Thymus (tissue), 14 donors: Measurements from ENCODE around the gene RBBP7. TPM values are rescaled to one million over a fixed set of nuclear protein-coding genes. Genes with fewer than 3 reads are reported as not detected.

ENCODE experiments used
- DNase-seq, 9 donors: peaks; one replicate each; pipeline ENCODE4 v3.0.0-alpha.2; 2013; ENCODE audit warnings: low spot score in 9 of 9, low read depth in 6 of 9, missing footprints in 1 of 9
- H3K27ac ChIP-seq, 2 donors: one replicate each; pipeline ENCODE4 v1.5.1; 2013; ENCODE audit warnings: control low read depth in 1 of 2, low read depth in 1 of 2, low read length in 1 of 2, mild to moderate bottlenecking in 1 of 2, moderate library complexity in 1 of 2
- H3K27me3 ChIP-seq, 2 donors: one replicate each; pipeline ENCODE4 v1.5.1; 2013; ENCODE audit warnings: low read length in 1 of 2; ENCODE audit not compliant: control insufficient read depth in 2 of 2, insufficient read depth in 1 of 2
- H3K36me3 ChIP-seq, 2 donors: one replicate each; pipeline ENCODE4 v1.5.1; 2013; ENCODE audit warnings: low read length in 1 of 2, mild to moderate bottlenecking in 1 of 2, moderate library complexity in 1 of 2; ENCODE audit not compliant: control insufficient read depth in 2 of 2, insufficient read depth in 2 of 2
- H3K4me1 ChIP-seq, 2 donors: one replicate each; pipeline ENCODE4 v1.5.1; 2013; ENCODE audit warnings: low read length in 2 of 2; ENCODE audit not compliant: control insufficient read depth in 2 of 2, insufficient read depth in 2 of 2
- H3K4me3 ChIP-seq, 2 donors: one replicate each; pipeline ENCODE4 v1.5.1; 2013; ENCODE audit warnings: low read length in 2 of 2, control low read depth in 1 of 2, mild to moderate bottlenecking in 1 of 2
- H3K9me3 ChIP-seq, 2 donors: one replicate each; pipeline ENCODE4 v1.5.1; 2013; ENCODE audit warnings: low read length in 1 of 2, mild to moderate bottlenecking in 1 of 2; ENCODE audit not compliant: control insufficient read depth in 2 of 2, insufficient read depth in 1 of 2
- WGBS: extraction: QIAGEN DNeasy Blood & Tissue Kit; methylation state at CpG from one replicate; pipeline ENCODE4 v1.1.7; 2013; 5-methylcytosine and 5-hydroxymethylcytosine counted together
- long read RNA-seq, 10 donors: transcript quantifications; one replicate each; lab custom pipeline, GENCODE V29; 2026
- polyA plus RNA-seq: library from polyadenylated mRNA; stranded (reverse); fragments of 200-250 nt; gene quantifications from one replicate; pipeline ENCODE4 v1.2.3, GENCODE V29; 2013
- total RNA-seq: library from RNA; stranded (reverse); fragments of 120-200 nt; gene quantifications from one replicate; pipeline ENCODE4 v1.2.4, GENCODE V29; 2013
- donor health status: healthy.

RBBP7 gene
- total RNA-seq (130 TPM), polyA plus RNA-seq (167 TPM)
- long read RNA-seq, donor 1, transcript RBBP7-203 (12 exons, 2,333 nt) = major isoform, 7 of 7 reads
- long read RNA-seq, donor 1, partial matches to known transcripts = 0 of 7 reads
- long read RNA-seq, donor 1, other reads (novel, unspliced or antisense) = 0 of 7 reads
- long read RNA-seq, donor 2, transcript RBBP7-203 (12 exons, 2,333 nt) = major isoform, 63 of 123 reads
- long read RNA-seq, donor 2, partial matches to known transcripts = 54 of 123 reads
- long read RNA-seq, donor 2, other reads (novel, unspliced or antisense) = 0 of 123 reads
- long read RNA-seq, donor 3, transcript RBBP7-203 (12 exons, 2,333 nt) = major isoform, 69 of 105 reads
- long read RNA-seq, donor 3, partial matches to known transcripts = 27 of 105 reads
- long read RNA-seq, donor 3, other reads (novel, unspliced or antisense) = 0 of 105 reads
- long read RNA-seq, donor 4, transcript RBBP7-203 (12 exons, 2,333 nt) = major isoform, 15 of 22 reads
- long read RNA-seq, donor 4, partial matches to known transcripts = 5 of 22 reads
- long read RNA-seq, donor 4, other reads (novel, unspliced or antisense) = 0 of 22 reads
- long read RNA-seq, donor 5, transcript RBBP7-203 (12 exons, 2,333 nt) = major isoform, 50 of 73 reads
- long read RNA-seq, donor 5, partial matches to known transcripts = 17 of 73 reads
- long read RNA-seq, donor 5, other reads (novel, unspliced or antisense) = 0 of 73 reads
- long read RNA-seq, donor 6, transcript RBBP7-203 (12 exons, 2,333 nt) = major isoform, 35 of 88 reads
- long read RNA-seq, donor 6, transcript RBBP7-202 (12 exons, 2,036 nt) = minor isoform, 5 of 88 reads
- long read RNA-seq, donor 6, transcript RBBP7-201 (4 exons, 858 nt) = minor isoform, 5 of 88 reads
- long read RNA-seq, donor 6, partial matches to known transcripts = 43 of 88 reads
- long read RNA-seq, donor 6, other reads (novel, unspliced or antisense) = 0 of 88 reads
- long read RNA-seq, donor 7, transcript RBBP7-203 (12 exons, 2,333 nt) = major isoform, 50 of 59 reads
- long read RNA-seq, donor 7, partial matches to known transcripts = 6 of 59 reads
- long read RNA-seq, donor 7, other reads (novel, unspliced or antisense) = 0 of 59 reads
- long read RNA-seq, donor 8, transcript RBBP7-203 (12 exons, 2,333 nt) = major isoform, 10 of 11 reads
- long read RNA-seq, donor 8, partial matches to known transcripts = 0 of 11 reads
- long read RNA-seq, donor 8, other reads (novel, unspliced or antisense) = 0 of 11 reads
- long read RNA-seq, donor 9, transcript RBBP7-203 (12 exons, 2,333 nt) = major isoform, 27 of 35 reads
- long read RNA-seq, donor 9, partial matches to known transcripts = 7 of 35 reads
- long read RNA-seq, donor 9, other reads (novel, unspliced or antisense) = 0 of 35 reads
- long read RNA-seq, donor 10, transcript RBBP7-203 (12 exons, 2,333 nt) = major isoform, 34 of 36 reads
- long read RNA-seq, donor 10, partial matches to known transcripts = 0 of 36 reads
- long read RNA-seq, donor 10, other reads (novel, unspliced or antisense) = 0 of 36 reads

GRCh38 chrX:16870095-16870861 lies at the start of gene RBBP7:
Gene RBBP7, minus strand, starts transcription at chrX:16870362. Its CDS starts 309 bp downstream, at chrX:16870053.
- DNase-seq = peak; percentile 65 to 94 (median 81)
- WGBS = under 1% methylated on average over 84 of the region's 84 CpGs
- Histone ChIP-seq H3K27me3 (peaks cover 0 to 17% of the 10 kb centered on the region in 2 donors), H3K36me3 (peaks cover 0 to 7% of the 10 kb centered on the region in 2 donors), H3K4me3 (peak within 1 kb of the TSS; percentile 71 to 75), H3K9me3 (no peaks in the 10 kb centered on the region), H3K4me1 (peaks cover 6 to 12% of the 10 kb centered on the region in 2 donors), H3K27ac (peak within 1 kb of the TSS; percentile 96 to 97)

DNA sequence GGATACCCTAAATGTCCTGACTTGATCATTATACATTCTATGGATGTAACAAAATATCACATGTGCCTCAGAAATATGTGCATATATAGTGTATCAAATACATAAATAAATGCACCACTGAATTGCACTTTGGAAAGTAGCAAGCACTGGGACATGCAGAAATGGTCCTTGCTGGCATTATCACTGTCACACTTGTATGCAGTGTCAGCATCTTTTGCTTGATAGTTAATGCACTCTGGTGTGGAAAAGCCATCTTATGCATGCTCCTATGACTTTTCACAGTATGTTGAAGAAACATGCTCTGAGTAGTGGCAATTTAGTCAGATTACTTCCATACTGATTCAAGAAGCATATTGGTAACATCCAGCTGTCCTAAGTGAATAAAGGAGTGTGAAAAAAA lies 48.8 kb upstream of the RBBP7 start:
- DNase-seq = no peak
- Histone ChIP-seq H3K36me3 (no peaks in the 10 kb centered on the region), H3K9me3 (no peaks in the 10 kb centered on the region), H3K27ac (no peak overlapping the region), H3K27me3 (no peaks in the 10 kb centered on the region), H3K4me1 (no peaks in the 10 kb centered on the region), H3K4me3 (no peak overlapping the region)

DNA sequence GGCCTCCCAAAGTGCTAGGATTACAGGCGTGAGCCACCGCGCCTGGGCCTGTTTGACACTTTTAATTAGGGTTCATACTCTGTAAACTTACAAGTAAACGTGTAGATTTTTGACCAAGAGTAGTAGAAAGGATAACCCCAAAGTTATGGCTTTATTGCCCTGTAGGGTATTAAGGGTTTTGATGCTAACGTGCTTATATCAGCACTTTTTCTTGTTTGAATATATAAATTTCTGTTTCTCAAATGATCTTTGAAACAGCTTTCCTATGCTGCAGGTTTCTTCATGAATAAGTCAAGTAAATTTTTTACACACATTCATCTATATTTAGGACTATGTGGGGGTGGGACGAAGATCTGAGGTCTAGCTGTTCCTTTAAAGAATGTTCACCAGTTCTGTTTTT lies 47.0 kb upstream of the RBBP7 start:
- H3K4me3 ChIP-seq = no peak overlapping the region
- 97% methylated on average over 6 of the region's 6 CpGs for WGBS
- H3K27ac ChIP-seq = no peak overlapping the region
- H3K27me3 ChIP-seq = no peaks in the 10 kb centered on the region
- no peaks in the 10 kb centered on the region for H3K9me3 ChIP-seq
- H3K4me1 ChIP-seq = no peaks in the 10 kb centered on the region
- H3K36me3 ChIP-seq = no peaks in the 10 kb centered on the region
- no peak for DNase-seq

DNA sequence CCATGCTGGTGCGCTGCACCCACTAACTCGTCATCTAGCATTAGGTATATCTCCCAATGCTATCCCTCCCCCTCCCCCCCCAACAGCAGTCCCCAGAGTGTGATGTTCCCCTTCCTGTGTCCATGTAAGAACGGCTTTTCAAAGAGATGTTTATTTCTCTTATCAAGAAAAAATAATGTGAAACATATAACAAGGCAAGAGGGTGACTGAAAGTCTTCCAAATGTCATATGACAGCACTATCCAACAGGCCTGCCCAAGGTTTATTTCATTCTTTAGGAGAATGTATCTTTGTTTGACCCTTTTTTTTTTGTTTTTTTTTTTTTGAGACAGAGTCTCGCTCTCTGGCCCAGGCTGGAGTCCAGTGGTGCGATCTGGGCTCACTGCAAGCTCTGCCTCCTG lies 46.4 kb upstream of the RBBP7 start:
- Histone ChIP-seq H3K36me3 (no peaks in the 10 kb centered on the region), H3K27ac (no peak overlapping the region), H3K4me1 (no peaks in the 10 kb centered on the region), H3K4me3 (no peak overlapping the region), H3K27me3 (no peaks in the 10 kb centered on the region), H3K9me3 (no peaks in the 10 kb centered on the region)
- no peak for DNase-seq
- WGBS = 94% methylated on average over 4 of the region's 5 CpGs

DNA sequence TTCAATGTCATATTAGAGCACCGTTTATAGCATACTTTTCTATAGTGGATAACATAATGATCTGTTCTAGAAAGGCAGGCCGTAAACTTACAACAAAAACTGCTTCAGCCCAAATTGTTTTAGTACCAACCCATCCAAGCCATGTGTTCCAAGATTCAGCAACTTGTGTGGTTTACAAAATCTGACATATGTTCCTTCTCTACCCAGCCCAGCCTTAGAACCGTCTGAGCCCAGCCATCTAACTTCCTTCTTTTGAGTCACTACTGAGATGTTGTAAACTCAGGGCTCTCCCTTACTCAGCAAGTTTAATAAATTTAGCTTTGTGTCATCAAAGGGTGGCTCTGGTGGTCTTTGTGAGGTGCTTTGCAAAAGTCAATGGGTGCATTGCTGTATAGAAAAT lies 43.9 kb upstream of the RBBP7 start:
- Histone ChIP-seq H3K9me3 (no peaks in the 10 kb centered on the region), H3K27me3 (no peaks in the 10 kb centered on the region), H3K27ac (no peak overlapping the region), H3K36me3 (no peaks in the 10 kb centered on the region), H3K4me1 (no peaks in the 10 kb centered on the region), H3K4me3 (no peak overlapping the region)
- WGBS = 72% methylated on average over 3 of the region's 3 CpGs
- no peak for DNase-seq

DNA sequence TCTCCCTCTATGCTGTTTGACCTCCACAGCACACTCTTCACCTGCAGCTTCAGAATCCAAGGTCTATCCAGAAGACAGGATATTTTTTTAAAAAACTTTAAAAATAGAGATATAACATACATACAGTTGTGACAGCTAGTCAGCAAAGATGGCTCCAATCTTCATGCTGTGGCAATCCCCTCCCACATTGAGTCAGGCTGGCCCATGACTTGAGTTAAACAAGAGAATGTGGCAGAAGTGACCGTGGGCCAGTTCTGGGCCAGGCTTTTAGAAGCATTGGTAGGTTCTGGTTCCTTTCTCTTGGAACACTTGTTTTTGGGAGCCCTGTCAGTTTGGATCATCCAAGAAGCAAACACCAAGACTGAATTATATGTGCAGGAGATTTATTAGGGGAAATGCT lies 40.2 kb upstream of the RBBP7 start:
- Histone ChIP-seq H3K27me3 (no peaks in the 10 kb centered on the region), H3K4me1 (no peaks in the 10 kb centered on the region), H3K27ac (no peak overlapping the region), H3K36me3 (no peaks in the 10 kb centered on the region), H3K4me3 (no peak overlapping the region), H3K9me3 (no peaks in the 10 kb centered on the region)
- 100% methylated on average over 1 of the region's 1 CpG for WGBS
- no peak for DNase-seq

- no peak for DNase-seq
- no peak overlapping the region for H3K27ac ChIP-seq
- H3K9me3 ChIP-seq = no peaks in the 10 kb centered on the region
- H3K4me3 ChIP-seq = no peak overlapping the region
- no peaks in the 10 kb centered on the region for H3K27me3 ChIP-seq
- no peaks in the 10 kb centered on the region for H3K36me3 ChIP-seq
- WGBS = 69% methylated on average over 8 of the region's 8 CpGs
- no peaks in the 10 kb centered on the region for H3K4me1 ChIP-seq
These were observed 33.3 kb upstream of the RBBP7 start for GRCh38 chrX:16903274-16904022.
